ENCODE data around the gene TMEM82.

TMEM82 gene

DNA sequence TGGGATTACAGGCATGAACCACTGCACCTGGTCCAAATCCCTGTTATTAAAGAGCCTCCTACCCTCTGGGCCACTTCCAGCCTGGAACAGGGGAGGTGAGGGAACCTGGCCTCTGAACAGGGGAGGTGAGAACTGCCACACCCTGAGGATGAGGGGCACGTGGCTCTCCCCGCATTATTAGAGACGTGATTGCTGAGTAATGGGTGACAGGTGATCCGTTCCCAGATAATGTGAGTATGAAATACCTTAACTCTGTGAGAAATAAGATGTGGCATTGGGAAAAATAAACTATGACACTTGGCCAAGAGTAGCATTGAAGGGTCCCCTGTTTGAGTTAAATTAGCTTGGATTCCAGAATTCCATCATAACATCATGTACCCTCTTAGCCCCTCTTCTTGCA is 19.9 kb upstream of the TMEM82 start:
- no peak for DNase-seq

DNA sequence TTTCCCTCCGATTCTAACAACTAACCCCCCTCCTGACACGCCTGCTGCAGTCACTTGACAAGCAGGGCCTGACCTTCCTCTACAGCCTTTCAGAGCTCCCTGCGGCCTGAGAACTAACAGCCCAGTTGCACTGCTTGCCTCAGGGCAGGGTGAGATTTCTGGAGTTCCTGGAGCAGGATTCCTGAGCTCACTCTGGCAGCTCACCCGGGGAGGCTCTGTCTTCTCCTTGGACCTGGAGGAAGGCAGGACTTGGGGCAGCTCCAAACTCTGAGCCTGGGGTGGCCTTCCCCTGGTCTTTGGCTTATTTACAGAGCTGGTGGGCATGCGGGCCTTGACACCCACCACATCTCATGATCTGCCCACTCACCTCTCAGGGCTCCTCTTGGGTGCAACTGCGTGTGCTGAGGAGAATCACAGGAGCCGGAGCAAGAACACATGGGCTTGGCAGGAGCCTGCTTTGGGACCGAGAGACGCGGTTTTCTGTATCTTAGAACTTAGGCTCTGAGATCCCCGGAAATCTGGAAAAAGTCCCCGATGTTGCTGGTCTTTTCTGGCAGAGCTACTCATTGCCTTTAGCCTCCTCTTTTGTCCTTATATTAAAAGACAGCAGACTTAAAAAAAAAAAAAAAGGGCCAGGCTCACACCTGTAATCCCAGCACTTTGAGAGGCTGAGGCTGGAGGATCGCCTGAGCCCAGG is 19.3 kb upstream of the TMEM82 start:
- no peak for DNase-seq

DNA sequence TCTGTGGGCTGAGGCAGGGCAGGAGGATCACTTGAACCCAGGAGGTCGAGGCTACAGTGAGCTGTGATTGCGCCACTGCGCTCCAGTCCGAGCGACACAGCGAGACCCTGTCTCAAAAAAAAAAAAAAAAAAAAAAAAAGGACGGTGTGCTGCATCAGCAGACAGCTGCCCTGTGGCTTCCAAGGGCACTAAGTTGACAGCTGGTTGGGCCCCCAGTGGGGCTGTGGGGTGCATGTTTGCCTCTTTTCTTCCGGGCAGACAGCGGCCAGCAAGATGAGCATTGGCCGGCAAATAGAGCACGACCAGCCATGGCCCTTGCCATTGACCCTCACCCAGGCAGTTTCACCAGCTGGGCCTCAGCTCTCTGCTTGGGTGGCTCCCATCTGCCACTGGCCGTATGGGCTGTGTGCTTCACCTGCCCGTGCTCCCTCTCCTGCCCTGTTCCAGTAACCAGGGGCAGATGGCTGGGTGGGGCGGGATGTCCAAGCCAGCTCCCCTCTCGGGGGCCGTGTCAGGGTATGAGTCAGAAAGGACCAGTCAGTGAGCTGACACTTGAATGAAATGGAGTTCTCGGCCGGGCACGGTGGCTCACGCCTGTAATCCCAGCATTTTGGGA is 18.6 kb upstream of the TMEM82 start:
- DNase-seq = no peak

DNA sequence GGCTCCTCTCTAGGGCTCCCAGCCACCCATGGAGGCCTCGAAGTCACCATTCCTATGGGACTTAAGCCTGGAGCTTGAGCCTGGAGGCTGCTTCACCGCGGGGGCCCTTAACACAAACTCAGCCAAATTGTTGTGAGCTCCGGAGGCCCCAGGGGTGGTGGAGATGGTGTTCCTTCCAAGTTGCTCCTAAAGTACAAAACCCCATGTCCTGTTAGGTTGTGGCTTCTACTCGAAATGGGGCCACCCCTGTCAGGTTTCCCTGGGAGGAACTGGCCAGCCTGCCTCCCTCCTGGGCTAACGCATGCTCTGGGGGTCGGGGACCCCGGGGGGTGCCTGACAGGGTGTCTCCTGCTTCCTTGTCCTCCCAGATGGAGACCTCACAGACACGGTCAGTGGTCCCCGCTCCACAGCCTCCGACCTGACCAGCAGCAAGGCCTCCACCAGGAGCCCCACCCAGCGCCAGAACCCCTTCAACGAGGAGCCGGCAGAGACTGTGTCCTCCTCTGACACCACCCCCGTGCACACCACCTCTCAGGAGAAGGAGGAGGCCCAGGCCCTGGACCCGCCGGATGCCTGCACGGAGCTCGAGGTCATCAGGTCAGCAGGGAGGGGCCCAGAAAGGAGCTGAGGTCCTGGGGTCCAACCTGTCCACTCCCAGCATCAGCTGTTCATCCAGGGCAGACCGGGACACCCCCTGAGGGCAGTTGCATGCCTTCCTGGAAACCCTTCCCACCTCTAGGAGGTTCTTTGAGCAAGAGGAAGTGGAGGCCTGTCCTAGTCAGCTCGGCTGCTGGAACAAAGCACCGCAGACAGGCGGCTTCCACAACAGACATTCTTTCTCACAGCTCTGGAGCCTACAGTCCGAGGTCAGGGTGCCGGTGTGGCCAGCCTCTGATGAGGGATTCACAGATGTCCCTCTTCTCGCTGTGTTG is 17.1 kb upstream of the TMEM82 start:
- no peak for DNase-seq

DNA sequence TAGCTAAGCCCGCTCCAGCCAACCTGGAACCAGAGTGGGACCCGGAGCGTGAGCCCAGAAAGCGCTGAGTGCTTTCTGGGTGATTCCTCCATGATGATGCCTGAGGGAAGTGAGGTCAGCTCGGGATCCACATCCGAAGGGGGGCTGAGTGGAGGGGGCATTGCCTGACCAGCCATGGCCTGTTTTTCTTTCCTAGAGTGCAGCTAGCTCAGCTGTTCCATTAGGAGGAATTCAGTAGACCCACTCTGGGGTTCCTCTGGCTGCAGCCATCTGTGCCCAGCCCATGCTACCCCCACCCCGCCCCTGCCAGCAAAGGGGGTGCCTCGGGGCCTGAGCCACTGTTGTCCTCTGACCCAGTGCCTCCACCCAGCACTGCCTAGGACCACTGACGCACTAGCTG is 15.8 kb upstream of the TMEM82 start:
- DNase-seq = no peak

DNA sequence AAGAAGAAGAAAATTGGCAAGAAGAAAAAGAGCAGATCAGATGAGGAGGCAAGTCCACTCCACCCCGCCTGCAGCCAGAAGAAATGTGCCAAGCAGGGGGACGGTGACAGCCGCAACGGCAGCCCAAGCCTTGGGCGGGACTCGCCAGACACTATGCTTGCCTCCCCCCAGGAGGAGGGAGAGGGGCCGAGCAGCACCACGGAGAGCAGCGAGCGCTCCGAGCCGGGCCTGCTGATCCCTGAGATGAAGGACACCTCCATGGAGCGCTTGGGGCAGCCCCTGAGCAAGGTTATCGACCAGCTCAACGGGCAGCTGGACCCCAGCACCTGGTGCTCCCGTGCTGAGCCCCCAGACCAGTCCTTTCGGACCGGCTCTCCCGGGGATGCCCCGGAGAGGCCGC is 15.3 kb upstream of the TMEM82 start:
- no peak for DNase-seq

DNA sequence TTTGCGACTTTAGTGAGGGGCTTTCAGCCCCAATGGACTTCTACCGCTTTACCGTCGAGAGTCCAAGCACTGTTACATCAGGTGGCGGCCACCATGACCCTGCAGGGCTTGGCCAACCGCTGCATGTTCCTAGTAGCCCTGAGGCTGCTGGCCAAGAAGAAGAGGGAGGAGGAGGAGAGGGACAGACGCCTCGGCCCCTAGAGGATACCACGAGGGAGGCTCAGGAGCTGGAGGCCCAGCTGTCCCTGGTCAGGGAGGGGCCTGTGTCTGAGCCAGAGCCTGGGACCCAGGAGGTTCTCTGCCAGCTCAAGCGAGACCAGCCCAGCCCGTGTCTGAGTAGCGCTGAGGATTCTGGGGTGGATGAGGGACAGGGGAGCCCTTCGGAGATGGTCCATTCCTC is 14.9 kb upstream of the TMEM82 start:
- no peak for DNase-seq

DNA sequence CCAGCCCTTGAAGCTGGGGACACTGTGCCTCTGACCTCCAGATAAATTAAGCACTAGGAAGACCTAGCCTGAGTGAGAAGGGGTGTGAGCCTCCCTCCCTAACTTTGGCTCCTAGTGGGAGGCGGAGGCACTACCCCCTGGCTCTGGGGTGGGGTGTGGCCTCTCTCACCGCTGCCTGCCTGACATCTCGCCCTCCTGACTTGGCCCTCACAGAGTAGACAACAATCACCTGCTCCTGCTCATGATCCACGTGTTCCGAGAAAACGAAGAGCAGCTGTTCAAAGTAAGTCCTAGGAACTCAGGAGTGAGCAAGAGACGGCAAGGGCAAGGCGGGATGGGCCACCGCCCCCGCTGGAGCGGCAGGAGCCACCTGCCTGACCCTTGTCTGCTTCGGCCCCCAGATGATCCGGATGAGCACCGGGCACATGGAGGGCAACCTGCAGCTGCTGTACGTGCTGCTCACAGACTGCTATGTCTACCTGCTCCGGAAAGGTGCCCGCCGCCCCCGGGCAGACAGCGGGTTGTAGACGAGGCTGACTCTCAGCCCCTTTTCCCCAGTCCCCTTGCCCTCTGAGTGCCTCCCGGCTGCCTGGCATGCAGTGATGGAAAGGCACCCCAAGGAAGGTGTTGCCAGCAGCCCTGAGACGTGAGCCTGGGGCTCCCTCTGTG is 14.3 kb upstream of the TMEM82 start:
- DNase-seq = no peak

DNA sequence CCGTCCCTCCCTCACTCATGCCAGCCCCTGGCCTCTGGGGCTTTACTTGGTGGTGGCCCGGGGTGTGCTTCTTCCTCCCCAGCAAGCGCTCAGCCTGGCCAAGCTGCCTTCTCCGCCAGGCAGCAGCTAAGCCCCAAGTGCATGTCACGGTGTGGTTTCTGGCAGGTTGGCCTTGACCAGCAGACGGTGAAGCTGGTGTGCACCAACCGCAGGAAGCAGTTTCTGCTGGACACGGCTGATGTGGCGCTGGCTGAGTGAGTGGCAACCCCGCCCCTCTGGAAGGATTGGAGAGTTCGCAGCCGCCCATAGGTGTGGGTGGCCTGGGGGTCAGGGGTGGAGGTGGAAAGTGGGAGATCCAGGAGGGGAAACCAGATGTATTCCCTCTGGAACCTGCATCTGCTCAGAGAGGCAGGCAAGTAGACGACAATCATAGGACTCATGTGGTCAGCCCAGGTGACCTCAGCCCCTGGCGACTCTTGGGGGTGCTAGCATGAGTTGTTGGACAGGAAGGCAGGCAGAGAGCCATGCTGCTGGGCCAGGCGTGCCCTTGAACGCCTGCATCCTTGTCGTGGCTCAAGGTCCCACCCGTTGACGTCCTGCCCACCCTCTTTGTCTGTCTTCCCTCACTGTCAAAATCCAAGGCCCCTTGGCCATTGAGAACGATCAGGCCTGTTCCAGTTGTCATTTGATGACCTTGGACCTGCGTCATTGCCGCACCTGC is 13.2 kb upstream of the TMEM82 start:
- DNase-seq = no peak

DNA sequence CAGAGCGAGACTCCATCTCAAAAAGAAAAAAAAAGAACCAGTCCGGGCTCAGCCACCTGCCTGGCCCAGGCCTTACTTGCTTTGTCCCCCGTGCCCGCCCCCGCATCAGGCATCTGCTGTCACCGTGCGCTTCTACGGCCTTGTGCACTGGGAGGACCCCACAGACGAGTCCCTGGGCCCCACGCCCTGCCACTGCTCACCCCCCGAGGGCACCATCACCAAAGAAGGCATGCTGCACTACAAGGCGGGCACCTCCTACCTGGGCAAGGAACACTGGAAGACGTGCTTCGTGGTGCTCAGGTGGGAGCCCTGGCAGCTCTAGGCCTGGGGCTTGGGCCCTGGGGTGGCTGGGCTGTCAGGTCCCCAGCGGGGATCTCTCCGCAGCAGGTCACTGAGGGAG is 11.9 kb upstream of the TMEM82 start:
- DNase-seq = no peak

DNA sequence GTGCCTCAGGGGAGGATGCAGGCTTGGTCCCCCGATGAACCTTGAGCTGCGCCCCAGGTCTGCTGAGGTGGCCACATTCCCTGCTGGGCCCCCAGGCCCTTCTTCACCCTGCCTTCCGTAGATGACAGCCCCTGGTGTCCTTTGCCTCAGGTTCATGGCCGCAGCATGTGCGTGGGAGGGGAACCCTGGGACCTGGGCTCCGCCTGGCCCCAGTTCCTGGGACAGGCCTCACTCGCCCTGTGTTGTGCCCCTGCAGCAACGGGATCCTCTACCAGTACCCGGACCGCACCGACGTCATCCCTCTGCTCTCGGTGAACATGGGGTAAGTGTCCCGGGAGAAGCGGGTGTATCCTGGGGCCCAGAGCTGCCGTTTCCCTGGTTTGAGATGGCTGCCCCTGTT is 11.4 kb upstream of the TMEM82 start:
- DNase-seq = no peak

DNA sequence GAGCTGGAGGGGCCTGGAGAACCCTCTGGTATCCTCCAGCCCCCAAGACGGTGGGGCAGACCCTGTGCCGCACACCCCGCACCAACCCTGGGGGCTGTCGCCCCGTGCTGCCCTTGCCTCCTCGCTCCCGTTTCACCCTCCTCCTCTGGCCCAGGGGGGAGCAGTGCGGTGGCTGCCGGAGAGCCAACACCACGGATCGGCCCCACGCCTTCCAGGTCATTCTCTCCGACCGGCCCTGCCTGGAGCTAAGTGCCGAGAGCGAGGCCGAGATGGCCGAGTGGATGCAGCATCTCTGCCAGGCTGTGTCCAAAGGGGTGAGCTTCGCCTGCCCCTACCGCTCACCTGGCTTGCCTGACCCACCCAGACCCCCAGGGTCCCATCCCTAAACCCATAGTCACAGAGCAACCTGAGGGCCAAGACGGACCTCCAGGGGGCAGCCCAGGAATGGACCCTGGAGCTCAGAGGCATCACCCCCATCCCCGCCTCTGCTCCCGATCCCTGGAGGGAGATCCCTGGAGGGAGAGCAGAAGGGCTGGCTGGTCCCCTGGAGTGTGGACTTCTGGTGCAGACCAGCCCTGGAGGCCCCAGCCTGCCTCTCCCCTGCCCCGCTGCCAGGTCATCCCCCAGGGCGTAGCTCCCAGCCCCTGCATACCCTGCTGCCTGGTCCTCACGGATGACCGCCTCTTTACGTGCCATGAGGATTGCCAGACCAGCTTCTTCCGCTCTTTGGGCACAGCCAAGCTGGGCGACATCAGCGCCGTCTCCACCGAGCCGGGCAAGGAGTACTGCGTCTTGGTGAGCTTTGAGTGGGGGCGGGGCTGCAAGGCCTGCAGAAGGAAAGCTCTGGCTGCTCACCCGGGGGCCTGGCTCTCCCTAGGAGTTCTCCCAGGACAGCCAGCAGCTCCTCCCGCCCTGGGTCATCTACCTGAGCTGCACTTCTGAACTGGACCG is 10.3 kb upstream of the TMEM82 start:
- no peak for DNase-seq

DNA sequence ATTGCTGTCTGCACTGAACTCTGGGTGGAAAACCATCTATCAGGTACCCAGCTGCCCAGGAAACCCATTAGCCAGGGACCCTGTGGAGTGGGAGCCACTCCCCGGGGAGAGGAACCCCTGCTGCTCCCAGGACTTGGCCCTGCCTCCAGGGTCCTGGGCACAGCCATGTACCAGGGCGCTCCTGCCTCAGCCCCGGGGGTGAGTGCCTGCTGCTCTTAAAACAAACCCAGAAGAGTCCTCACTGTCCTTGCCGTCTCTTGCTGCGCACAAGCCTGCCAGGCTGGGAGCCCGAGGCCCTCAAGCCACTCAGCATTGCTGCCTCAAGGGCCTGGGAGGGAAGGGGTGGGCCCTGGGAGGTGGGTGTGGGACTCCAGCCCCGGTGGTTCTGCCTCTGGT is 9.6 kb upstream of the TMEM82 start:
- no peak for DNase-seq

DNA sequence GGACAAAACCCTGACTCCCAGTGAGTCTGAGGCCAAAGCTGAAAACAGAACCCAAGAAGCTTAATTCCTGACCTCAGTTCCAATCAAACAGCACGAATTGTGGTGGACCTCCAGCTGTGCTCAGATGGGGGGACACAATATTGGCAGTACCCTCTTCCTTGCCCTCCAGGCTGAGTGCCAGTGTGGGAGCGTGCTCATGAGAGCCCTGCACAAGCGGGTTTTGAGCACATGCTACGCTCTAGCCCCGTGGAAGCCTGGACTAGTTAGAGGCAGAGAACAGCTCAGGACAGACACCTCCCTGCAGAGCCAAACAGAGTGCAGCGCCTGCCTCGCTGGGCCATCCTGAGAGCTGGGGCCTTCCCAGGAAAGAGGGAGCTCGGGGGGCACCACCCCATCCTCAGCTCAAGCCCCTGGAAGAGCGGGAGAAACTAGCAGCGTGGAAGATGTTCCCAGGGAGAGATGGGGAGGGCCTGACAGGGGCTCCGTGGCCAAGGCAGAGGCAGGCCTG is 9.0 kb upstream of the TMEM82 start:
- no peak for DNase-seq

DNA sequence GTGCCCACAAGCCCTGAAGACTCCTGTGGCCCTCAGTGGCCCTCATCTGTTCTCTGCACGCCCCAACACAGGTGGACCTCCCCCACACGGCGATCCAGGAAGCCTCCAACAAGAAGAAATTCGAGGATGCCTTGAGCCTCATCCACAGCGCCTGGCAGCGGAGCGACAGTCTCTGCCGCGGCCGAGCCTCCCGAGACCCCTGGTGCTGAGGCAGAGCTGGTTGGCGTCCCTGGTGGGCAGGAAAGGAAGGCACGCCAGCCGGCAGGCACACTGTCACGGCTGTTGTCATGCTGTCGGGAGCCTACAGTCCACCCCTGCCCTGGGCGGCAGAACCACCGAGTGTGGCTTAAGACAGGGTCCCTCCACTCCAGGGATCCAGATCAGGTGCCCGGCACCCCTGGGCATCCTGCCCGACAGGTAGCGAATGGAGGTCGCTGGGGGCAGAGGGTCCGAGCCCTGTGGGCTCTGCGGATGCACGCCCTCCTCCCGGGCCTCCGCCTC is 8.5 kb upstream of the TMEM82 start:
- no peak for DNase-seq

DNA sequence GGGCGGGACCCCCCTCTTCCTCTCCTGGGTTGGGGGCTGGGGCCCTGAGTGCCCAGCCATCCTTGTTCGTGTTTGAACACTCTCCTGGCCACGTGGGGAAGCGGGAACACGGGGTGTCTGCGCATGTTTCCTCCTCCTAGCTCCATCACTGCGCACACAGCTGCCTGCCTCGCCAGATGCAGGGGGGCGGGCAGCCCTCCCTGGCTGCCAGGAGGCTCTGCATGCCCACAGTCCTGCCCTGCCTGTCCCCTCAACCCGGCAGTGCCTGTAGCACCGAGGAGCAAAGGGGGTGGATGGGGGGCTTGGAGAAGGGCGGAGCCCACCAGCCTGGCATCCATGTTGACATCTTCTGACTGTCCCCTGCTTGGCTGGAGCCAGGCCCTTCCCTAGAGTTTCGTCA is 8.0 kb upstream of the TMEM82 start:
- no peak for DNase-seq

DNA sequence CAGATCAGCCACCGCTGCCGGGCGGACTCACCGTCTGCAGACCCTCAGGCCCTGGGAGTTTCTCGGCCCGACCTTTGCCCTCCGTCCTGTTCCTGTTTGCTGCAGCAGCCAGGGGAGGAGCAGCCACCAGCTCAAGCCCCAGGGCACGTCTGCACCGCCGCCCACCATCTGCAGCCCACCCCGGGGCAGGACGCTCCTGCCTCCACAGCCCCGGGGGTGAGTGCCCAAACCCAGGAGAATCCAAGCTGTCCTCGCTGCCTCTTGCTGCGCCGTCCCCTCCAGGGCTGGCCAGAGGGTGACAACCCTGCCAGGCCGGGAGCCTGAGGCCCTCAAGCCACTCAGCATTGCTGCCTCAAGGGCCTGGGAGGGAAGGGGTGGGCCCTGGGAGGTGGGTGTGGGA is 7.4 kb upstream of the TMEM82 start:
- no peak for DNase-seq

DNA sequence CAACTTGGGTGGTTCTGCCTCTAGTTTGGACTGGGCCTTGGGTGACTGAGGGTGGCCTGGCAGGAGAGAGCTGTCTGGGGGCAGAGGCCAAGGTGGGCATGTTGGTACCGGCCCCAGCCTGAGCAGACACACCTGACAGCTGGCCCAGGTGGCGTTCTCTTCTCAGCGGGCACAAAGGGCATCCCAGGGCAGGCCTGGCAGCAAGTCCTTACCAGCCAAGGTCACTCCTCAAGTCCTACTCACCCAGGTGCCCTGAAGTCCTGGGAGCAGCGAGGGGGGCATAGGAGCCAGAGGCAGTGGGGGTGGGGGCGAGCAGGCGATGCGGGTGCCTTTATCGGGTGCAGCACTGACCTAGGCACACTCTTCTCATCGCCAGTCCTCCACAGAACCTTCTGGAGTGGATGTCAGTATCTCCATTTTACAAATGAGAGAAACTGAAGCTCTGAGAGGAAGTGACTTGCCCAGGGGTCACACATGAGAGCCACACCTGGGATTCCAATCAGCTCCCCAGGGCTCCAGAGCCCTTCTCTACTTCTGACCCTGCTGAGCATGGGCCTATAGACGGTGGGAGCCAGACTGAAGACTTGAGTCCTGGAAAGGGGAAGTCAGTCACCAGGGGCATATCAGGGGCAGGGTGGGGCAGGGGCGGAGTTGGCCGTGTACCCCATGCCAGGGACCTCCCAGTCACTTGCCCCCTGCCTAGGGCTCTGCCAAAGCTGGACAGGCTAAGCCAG is 6.8 kb upstream of the TMEM82 start:
- DNase-seq = no peak

DNA sequence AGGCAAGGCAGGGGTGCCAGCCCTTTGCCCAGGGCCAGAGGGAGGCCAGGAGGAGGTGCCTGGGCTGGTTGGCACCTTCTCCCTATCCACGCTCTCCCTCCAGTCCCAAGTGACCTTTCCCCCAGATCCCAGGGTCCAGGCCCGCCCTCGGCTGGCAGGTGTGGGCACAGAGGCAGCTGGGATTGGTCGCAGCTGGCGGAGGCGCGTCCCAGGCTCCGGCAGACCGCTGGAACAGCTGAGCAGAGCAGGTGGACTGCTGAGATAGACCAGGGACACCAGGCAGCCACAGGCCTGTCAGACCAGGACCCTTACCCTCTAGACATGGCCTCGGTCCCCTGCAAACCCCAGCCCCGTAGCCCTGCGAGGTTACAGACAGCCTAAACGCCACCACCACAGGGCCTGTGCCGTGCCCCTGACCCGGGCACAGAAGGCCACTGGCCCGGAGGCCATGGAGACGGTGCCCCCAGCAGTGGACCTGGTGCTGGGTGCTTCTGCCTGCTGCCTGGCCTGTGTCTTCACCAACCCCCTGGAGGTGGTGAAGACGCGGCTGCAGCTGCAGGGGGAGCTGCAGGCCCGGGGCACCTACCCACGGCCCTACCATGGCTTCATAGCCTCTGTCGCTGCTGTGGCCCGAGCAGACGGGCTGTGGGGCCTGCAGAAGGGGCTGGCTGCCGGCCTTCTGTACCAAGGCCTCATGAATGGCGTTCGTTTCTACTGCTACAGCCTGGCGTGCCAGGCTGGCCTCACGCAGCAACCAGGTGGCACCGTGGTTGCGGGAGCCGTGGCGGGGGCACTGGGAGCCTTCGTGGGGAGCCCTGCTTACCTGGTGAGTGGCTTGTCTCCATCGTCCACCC is 6.0 kb upstream of the TMEM82 start, which contains the start of gene SLC25A34:
TSS of gene SLC25A34 (plus strand) at position 221 of the 854 bp plus-strand sequence. CDS start at position 449, 228 bp downstream.
- DNase-seq = no peak
